NOMO-1 (cell line): ENCODE measurements around the gene ATP1A3.
"Not testable (repeated sequence)": the region's sequence is repeated elsewhere in the genome, so short reads cannot be mapped to it uniquely, and the experiment has no call there.

Source experiments
- DNase-seq, 2 experiments: peaks; one replicate each; lab custom pipeline; 2025; ENCODE audit not compliant: unreplicated experiment in 2 of 2; lab: John Stamatoyannopoulos, UW

ATP1A3 gene

DNA sequence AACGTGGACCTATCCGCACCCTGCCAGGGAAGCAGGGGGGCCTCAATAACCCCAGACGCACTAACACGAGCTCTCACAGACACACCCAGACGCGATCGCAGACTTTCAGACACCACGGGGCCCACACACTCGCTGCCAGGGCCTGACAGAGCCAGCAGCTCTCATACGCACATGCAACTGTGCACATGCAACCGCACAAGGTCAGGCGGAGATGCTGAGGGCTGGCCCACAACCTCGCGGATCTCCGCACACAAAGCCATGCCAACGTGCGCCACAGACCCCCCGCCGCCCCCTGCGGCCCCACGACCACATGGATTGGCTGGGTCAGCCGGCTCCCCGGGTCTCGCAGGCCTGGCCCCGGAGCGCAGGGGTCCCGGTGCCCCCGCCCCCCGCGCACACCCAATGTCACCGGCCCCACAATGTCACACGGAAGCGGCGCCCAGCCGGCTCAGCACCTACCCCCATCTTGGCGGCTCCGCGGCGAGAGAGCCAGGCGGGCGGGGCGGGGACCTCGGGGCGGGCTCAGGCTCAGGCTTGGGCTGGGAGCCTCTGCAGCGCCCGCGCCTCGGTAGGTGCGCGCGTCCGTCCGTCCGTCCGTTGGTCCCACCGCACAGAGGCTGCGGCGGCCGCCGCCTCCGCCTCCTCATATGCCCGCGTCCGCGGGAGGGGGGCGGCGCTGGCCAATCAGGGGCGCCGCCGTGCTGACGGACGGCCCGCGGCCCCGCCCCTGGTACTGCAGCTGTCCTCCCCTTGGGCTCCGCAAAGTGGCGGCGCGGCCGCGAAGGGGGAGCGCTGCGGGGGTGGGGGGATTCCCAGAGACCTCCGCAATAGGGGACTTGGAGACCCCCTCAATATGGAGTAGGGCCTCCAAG, at the start of gene ATP1A3:
Gene ATP1A3, minus strand, starts transcription at position 619 of the 872 bp plus-strand sequence. Its CDS starts 154 bp downstream, at position 465.
- peak; percentile 57 to 76 for DNase-seq

DNA sequence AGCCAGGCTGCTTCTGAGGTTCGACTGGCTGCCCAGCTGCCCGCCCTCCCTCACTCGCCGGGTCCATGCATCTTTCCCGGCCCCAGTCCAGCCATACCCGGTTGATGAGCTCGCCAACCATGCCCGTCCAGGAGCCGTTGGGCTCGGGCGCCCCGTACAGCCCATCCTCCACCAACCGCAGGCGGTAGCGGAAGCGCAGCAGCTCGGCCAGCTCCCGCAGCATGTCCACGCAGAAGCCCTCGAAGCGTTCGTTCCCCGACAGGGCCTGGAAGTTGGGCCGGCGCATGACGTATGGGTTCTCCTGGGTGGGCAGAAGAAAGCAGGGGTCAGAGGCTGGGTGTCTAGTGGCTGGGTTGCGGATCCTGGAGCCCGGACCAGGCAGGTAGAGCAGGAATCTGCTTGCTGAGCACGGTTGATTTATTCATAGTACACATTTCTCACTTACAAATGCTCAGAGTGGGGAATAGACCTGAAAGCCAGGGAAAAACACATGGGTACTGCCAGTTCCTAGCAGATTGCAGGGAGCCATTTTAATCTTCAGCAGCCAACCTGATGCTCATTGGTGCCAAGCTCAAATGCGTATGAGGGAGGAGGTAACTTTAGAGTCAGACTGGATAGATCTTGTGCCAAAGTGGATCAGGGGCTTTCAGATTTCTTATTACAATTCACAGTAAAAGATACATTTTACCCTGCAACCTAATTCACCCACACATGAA, 48.6 kb upstream of the ATP1A3 start:
- no peak for DNase-seq

DNA sequence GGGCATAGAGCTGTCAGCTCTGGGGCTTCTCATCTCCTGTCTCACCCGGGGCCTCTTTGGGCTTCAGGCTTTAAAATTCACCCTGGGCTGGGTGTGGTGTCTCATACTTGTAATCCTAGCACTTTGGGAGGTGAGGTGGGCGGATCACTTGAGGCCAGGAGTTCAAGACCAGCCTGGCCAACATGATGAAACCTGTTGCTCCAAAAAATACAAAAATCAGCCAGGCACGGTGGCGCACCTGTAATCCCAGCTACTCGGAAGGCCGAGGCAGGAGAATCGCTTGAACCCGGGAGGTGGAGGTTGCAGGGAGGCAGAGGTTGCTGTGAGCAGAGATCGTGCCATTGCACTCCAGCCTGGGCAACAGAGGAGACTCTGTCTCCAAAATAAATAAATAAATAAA, 46.5 kb upstream of the ATP1A3 start:
- DNase-seq: not testable (repeated sequence)

- DNase-seq: no peak
Observed at GRCh38 chr19:42040031-42040430, 46.0 kb upstream of the ATP1A3 start.

DNA sequence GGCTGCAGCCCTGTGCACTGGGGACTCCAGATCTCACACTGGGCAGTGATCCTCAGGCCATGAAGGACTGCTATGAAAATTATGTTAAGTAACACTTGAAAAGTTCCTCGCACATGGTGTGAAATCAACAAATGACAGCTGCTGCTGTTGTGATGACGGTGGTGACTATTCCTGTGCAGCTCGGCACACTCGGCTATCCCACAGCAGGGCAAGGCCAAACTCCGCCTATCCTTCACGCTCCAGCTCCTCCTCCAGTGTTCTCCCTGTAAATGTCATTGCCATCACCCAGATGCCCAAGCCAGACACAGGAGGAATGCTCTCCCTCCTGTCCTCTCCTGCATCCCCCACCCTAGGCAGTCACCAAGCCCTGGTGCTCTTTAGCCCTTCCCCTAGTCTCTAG, 44.6 kb upstream of the ATP1A3 start:
- no peak for DNase-seq

DNA sequence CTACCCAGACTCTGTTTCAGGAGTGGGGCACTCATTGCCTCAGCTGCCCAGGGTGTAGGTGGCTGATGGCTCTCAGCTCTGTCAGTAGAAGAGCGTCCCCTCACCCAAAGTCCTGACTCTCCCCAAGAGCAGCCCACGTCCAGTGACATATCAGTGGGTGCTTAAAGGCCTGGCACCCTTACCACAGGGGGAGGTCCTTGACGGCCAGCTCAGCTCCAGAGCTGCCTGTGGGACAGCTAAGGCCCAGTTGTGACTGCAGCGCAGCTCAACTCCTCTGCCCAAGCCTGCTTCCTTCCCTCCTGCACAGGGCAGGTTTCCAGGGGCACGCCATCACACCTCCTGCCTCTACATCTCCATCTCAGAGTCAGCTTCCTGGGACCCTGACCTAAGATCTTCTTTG, 43.6 kb upstream of the ATP1A3 start:
- no peak for DNase-seq

DNA sequence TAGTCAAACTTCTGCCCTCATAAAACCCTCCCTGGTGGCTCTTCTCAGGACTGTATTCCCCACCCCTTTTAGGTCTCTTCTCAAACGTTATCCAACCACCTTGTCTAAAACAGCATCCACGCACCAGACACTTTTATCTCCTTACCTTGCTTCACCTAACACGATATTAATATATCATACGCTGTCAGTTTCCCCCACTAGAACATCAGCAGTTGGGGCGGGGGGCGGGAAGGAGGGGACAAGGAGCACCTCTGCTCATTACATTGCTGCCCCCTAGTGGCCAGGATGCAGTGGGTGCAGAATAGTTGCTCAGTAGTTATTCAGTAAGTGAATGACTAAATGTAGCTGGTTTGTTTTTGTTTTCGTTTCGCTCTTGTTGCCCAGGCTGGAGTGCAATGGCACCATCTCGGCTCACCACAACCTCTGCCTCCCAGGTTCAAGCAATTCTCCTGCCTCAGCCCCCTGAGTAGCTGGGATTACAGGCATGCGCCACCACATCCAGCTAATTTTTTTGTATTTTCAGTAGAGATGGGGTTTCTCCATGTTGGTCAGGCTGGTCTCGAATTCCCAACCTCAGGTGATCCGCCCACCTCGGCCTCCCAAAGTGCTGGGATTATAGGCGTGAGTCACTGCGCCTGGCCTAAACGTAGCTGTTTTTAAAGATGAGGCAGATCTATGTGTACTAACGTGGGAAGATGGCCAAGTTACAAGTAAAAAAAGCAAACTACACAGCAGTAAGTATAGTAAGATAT, 40.8 kb upstream of the ATP1A3 start:
- DNase-seq: peak in 1 of 2 experiments; percentile 48

GRCh38 chr19:42033413-42033812, 39.4 kb upstream of the ATP1A3 start:
- no peak for DNase-seq

DNA sequence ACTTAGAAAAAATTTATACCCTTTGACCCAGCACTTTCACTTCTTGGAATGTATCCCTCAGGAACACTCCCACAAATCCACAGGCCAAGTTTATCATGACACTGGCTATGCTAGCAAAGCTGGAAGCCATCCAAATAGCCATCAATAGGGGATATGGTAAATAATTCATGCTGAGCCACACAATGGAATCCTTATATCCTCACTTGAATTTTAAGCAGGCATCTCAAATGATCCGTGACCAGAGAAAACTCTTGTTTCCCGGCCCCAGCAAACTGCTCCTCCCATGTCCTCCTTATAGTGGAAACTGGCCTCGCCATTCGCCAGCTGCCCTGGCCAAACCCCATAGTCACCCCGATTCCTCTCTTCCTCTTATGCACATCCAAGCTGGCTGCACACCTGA, 38.4 kb upstream of the ATP1A3 start:
- DNase-seq: no peak

DNA sequence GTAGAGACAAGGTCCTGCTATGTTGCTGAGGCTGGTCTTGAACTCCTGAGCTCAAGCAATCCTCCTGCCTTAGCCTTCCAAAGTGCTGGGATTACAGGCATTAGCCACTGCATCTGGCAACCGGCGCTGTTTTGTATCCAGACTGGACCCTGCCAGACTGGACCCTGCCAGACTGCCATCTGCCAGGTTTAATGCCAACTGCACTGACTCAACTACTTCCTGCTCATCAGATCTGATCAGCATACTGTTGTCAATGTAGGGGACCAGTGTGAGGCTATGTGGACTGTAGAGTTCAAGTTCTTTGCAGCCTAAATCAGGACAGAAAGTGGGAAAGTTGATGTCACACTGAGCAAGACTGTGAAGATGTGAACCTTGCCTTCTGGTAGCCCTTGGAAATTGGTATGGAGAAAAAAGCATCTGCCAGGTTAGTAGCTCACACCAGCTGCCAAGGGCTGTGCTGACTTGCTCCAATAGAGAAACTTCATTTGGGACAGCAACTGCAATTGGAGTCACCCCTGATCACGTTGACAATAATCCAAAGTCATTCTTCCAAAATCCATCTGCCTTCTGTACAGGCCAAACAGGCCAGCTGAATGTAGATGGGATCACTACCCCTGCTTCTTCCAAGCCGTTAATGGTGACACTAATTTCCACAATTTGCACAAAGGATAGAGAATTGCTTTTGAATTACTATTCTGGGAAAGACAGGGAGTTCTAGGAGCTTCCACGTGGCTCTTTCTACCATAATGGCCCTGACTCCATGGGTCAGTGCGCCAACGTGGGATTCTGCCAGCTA, 36.8 kb upstream of the ATP1A3 start:
- DNase-seq: no peak

DNA sequence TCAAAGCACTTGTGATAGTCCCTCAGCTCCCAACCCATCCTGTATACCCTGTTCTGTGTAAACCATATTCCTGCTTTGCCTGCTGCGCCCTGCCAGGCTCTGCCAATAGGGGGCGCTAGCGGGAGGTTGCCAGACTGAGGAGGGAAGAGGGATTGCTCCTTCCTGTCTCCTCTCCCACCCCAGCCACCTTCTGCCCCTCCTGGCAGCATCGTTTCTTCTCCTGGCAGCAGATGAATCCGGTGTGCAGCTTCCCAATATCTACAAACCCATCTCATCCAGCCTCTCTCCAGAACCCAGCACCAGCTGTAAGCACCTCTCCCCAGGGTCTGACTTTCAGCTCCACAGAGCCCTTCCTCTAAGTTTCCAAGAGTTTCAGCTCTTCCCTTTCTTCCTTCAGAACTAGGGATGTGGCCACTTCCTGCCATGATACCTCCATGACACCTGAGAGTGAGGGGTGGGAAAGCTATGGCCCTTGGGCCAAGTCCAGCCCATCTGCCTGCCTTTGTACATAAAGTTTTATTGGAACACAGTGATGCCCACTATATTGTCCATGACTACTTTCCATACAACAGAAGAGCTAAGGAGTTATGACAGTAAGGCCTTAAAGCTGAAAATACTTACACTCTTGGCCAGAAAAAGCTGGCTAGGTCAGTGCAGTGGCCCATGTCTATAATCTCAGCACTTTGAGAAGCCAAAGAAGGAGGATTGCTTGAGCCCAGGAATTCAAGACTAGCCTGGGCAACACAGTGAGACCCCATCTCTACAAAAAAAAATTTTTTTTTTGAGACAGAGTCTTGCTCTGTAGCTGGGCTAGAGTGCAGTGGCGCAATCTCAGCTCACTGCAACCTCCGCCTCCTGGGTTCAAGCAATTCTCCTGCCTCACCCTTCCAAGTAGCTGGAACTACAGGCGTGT, 34.5 kb upstream of the ATP1A3 start:
- DNase-seq: peak in 1 of 2 experiments; percentile 11

GRCh38 chr19:42024622-42025111, 30.6 kb upstream of the ATP1A3 start:
- DNase-seq: no peak

DNA sequence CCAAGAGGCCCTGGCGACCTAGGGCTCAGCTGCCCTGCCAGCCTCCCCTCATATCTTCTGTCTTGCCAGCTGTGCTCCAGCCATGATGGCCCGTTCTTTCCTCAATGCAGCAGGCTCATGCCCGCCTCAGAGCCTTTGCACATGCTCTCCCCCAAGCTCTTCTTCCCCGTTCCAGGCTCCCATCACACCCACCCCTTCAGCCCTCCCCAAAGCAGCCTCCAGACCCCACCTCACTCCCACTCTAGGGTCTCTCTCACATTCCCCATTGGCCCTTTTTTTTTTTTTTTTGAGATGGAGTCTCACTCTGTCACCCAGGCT, 29.9 kb upstream of the ATP1A3 start:
- DNase-seq: no peak

DNA sequence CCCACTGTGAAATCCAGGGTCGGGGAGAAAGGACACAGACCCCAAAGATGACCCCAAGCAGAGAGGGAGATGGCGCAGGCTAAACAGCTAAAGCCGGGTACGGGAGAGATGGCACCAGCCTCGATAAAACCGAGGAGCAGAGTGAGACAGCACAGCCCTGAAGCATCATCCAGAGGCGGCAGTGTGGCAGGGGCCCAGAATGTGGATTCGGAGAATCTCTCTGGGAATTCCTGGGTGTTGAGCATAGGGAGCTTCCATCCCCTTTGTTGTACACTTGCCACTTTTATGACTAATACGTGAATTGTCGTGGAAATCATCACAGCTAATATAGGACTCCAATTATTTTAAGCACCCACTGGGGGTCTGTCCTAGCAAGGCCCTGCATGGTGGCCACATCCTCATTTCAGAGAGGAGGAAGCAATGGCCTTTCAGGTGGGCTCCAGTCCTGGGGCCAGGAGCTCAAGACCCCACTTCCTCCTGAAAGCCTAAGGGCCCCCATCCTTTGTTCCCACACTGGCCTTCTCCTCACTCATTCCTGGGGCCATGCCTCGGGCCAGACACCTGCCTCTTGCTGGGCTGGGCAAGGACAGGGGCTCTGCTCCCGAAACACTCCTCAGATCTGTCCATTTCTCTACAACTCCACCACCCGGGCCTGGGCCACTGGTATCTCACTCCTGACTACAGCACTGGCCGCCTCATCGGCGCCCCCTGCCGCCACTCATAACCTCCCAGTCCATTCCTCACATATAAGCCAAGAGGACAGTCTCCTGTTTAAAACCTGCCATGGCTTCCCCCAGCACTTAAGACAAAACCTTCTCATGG, 29.3 kb upstream of the ATP1A3 start:
- peak in 1 of 2 experiments; percentile 10 for DNase-seq

- DNase-seq: no peak
Observed at GRCh38 chr19:42022616-42023015, 28.6 kb upstream of the ATP1A3 start.

GRCh38 chr19:42021185-42021584, 27.2 kb upstream of the ATP1A3 start:
- DNase-seq: no peak

GRCh38 chr19:42018503-42019193, 24.6 kb upstream of the ATP1A3 start:
- DNase-seq: no peak

DNA sequence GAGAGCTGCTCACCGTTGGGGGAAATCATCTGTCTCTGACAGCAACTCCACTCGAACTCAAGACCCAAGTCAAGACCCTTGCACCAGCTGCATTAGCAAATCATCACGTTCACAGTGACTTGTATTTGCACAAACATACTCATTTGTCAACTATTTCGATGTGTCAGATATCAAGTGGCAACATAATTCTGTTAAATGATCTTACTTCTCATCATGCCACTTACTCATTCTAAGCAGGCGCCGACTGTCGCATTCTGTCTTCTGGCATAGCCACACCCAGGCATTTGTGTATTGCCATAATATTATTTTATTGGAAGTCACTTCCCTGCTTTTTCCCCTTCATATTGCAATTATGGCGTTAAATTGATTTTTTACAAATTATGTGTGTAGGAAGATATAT, 23.0 kb upstream of the ATP1A3 start:
- no peak for DNase-seq
